ENCODE results near the gene SLC9A3.

GRCh38 chr5:522899-523440 is 1.3 kb downstream of the SLC9A3 start:
- no peak for TF ChIP-seq CTCF (IDR thresholded peaks at IDR 0.05)
- TF ChIP-seq POLR2A (IDR thresholded peaks at IDR 0.05; ENCODE audit: low read depth) = no peak
- no peak for TF ChIP-seq POLR2AphosphoS5 (IDR thresholded peaks at IDR 0.05)

All from esophagus muscularis mucosa (tissue), 3 donors.